ENCODE data around the gene NR6A1.

Gene NR6A1

GRCh38 chr9:124789531-124789930, 18.4 kb upstream of the NR6A1 start:
- H3K4me1 ChIP-seq (ENCODE audit: control insufficient read depth, low read length) = no peaks in the 10 kb centered on the region
- no peak overlapping the region for H3K4me2 ChIP-seq (ENCODE audit: low read length)
- H3K27ac ChIP-seq (ENCODE audit: low read depth, low read length) = no peak overlapping the region
- H3K27me3 ChIP-seq (ENCODE audit: control insufficient read depth, low read length) = peaks cover 13% of the 10 kb centered on the region; the same call in 1 of the 2 replicates
- H3K79me2 ChIP-seq (ENCODE audit: control insufficient read depth, low read length) = no peaks in the 10 kb centered on the region
- no peaks in the 10 kb centered on the region for H3K9me3 ChIP-seq (ENCODE audit: control insufficient read depth, insufficient read depth, low read length)
- no peaks in the 10 kb centered on the region for H3K9me2 ChIP-seq (replicated peaks; ENCODE audit: control insufficient read depth, low read length)
- no peaks in the 10 kb centered on the region for H3K36me3 ChIP-seq (ENCODE audit: control insufficient read depth, low read length)
- TF ChIP-seq EZH2phosphoT487 (IDR thresholded peaks at IDR 0.05; ENCODE audit: borderline replicate concordance, low read length) (no peak), CTCF (IDR thresholded peaks at IDR 0.05; ENCODE audit: low read depth, low read length, poor library complexity, severe bottlenecking) (no peak)
- H4K20me1 ChIP-seq (ENCODE audit: control insufficient read depth, insufficient read depth, low read depth, low read length) = no peaks in the 10 kb centered on the region
- H3F3A ChIP-seq (ENCODE audit: control insufficient read depth, insufficient read depth) = no peaks in the 10 kb centered on the region
- no peak overlapping the region for H3K4me3 ChIP-seq (ENCODE audit: low read length)

DNA sequence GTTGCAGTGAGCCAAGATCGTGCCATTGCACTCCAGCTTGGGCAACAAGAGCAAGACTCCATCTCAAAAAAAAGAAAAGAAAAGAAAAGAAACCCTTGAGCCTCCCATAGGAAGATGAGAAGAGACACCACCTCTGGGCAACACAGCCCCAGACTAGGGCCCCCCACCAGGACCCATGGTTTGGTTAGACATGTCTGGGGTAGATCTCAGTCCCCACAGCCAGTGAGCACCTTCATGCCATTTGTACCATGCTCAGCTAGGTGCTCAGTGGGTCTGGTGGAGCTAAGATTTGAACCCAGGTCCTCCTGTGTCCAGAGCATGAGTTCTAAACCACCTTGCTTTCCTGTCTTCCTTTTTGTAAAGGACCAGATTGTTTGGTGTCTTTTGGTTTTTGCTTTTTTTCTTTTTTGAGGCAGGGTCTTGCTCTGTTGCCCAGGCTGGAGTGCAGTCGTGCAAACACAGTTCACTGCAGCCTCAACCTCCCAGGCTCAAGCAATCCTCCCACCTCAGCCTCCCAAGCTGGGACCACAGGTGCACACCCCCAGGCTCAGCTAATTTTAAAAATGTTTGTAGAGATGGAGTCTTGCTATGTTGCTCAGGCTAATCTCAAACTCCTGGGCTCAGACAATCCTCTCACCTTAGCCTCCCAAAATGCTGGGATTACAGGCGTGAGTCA, 17.6 kb upstream of the NR6A1 start:
- Histone ChIP-seq H3F3A (ENCODE audit: control insufficient read depth, insufficient read depth) (no peaks in the 10 kb centered on the region), H3K36me3 (ENCODE audit: control insufficient read depth, low read length) (no peaks in the 10 kb centered on the region), H3K4me2 (ENCODE audit: low read length) (no peak overlapping the region), H3K27me3 (ENCODE audit: control insufficient read depth, low read length) (peaks cover 11% of the 10 kb centered on the region; the same call in 1 of the 2 replicates), H3K4me1 (ENCODE audit: control insufficient read depth, low read length) (no peaks in the 10 kb centered on the region), H3K9me3 (ENCODE audit: control insufficient read depth, insufficient read depth, low read length) (no peaks in the 10 kb centered on the region), H4K20me1 (ENCODE audit: control insufficient read depth, insufficient read depth, low read depth, low read length) (no peaks in the 10 kb centered on the region), H3K79me2 (ENCODE audit: control insufficient read depth, low read length) (no peaks in the 10 kb centered on the region), H3K9me2 (replicated peaks; ENCODE audit: control insufficient read depth, low read length) (no peaks in the 10 kb centered on the region), H3K4me3 (ENCODE audit: low read length) (no peak overlapping the region), H3K27ac (ENCODE audit: low read depth, low read length) (no peak overlapping the region)
- TF ChIP-seq CTCF (IDR thresholded peaks at IDR 0.05; ENCODE audit: low read depth, low read length, poor library complexity, severe bottlenecking) (no peak), EZH2phosphoT487 (IDR thresholded peaks at IDR 0.05; ENCODE audit: borderline replicate concordance, low read length) (no peak)

DNA sequence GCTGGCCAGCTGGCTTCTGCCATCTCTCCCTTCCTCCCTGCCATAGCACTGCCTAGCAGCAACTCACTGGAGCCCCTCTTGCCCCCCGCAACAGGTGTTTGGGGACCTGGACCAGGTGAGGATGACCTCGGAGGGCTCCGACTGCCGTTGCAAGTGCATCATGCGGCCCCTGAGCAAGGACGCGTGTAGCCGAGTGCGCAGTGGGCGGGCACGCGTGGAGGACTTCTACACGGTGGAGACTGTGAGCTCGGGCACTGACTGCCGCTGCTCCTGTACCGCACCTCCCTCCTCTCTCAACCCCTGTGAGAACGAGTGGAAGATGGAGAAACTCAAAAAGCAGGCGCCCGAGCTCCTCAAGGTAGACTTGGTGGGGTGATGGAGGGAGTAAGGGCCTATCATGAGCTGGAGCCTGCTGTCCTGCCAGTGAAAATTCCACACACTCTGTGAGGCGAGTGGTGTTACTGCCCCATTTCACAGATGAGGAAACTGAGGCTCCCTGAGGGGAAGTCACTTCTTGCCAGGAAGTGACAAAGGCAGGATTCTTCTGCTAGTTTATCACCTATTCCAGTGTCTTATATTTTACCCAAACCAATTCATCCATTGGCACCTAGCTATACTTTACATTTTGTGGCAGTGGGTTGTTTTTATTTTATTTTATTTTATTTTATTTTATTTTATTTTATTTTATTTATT, 15.9 kb upstream of the NR6A1 start:
- Histone ChIP-seq H3K36me3 (ENCODE audit: control insufficient read depth, low read length) (no peaks in the 10 kb centered on the region), H3K4me1 (ENCODE audit: control insufficient read depth, low read length) (no peaks in the 10 kb centered on the region), H3K27ac (ENCODE audit: low read depth, low read length) (no peak overlapping the region), H3K9me2 (replicated peaks; ENCODE audit: control insufficient read depth, low read length) (no peaks in the 10 kb centered on the region), H3K27me3 (ENCODE audit: control insufficient read depth, low read length) (peaks cover 6% of the 10 kb centered on the region; the same call in 1 of the 2 replicates), H3K4me2 (ENCODE audit: low read length) (no peak overlapping the region), H3K4me3 (ENCODE audit: low read length) (no peak overlapping the region), H4K20me1 (ENCODE audit: control insufficient read depth, insufficient read depth, low read depth, low read length) (no peaks in the 10 kb centered on the region), H3K9me3 (ENCODE audit: control insufficient read depth, insufficient read depth, low read length) (no peaks in the 10 kb centered on the region), H3F3A (ENCODE audit: control insufficient read depth, insufficient read depth) (no peaks in the 10 kb centered on the region), H3K79me2 (ENCODE audit: control insufficient read depth, low read length) (no peaks in the 10 kb centered on the region)
- TF ChIP-seq CTCF (IDR thresholded peaks at IDR 0.05; ENCODE audit: low read depth, low read length, poor library complexity, severe bottlenecking) (no peak), EZH2phosphoT487 (IDR thresholded peaks at IDR 0.05; ENCODE audit: borderline replicate concordance, low read length) (no peak)
